Heart left ventricle (tissue), 13 donors: ENCODE measurements around the gene TACO1.

Source experiments
- CTCF ChIP-seq, 12 donors: fragments of 200-600 bp; sonication (generic) in 4 of 12; IDR thresholded peaks; one replicate each; pipeline versions ENCODE4 v1.5.0 to v1.8.0; 2018 to 2022; ENCODE audit warnings: antibody characterized with exemption in 12 of 12, mild to moderate bottlenecking in 5 of 12
- POLR2A ChIP-seq, 2 donors: fragments of 450-650 bp; IDR thresholded peaks; one replicate each; pipeline ENCODE4 v1.6.1; 2017; ENCODE audit warnings: antibody characterized with exemption in 2 of 2, mild to moderate bottlenecking in 2 of 2, moderate library complexity in 2 of 2
- donor health status: ischemic (EF 13 %, LVEDD 7.1; RV severe dilation, severe dysfunction).
- donor health status: DM: no; HTN: yes; CAD: no.
- donor health status: DM: no; HTN: no; CAD: no.
- donor health status: ischemic (EF 25% LVEDD 6.9; RV normal size, moderate dysfunction).
- donor health status: ischemic (EF 25% LVEDD 5.7; RV mildly dilated, moderate dysfunction).
- donor health status: ischemic (EF 35%, LVEDD 5.7; RV mildly dilated, moderate dysfunction).
- donor health status: nonischemic (EF 11% LVEDD 7.7; RV severe dilation, severe dysfunction).
- donor health status: DM: yes; HTN: yes; CAD: no.
- donor health status: PGD.
- donor health status: ischemic (EF 29% LVEDD 5.4; RV normal size, mild dysfunction).
- donor health status: nonischemic (EF 23%, LVEDD 6.1; RV moderate dilation, normal function).

- TF ChIP-seq POLR2A (IDR thresholded peaks at IDR 0.05) (no peak), CTCF (IDR thresholded peaks at IDR 0.05) (no peak)
Observed at GRCh38 chr17:63611354-63611753, 10.7 kb downstream of the TACO1 start.
